HG02588 (cell line): ENCODE measurements around the gene ZBTB16.

Experiments
- ATAC-seq: cut with Tn5 transposase; IDR thresholded peaks from one replicate; pipeline ENCODE4 v1.9.1; 2021; ENCODE audit warnings: mild to moderate bottlenecking, moderate library complexity; ENCODE audit not compliant: unreplicated experiment

ZBTB16 gene

DNA sequence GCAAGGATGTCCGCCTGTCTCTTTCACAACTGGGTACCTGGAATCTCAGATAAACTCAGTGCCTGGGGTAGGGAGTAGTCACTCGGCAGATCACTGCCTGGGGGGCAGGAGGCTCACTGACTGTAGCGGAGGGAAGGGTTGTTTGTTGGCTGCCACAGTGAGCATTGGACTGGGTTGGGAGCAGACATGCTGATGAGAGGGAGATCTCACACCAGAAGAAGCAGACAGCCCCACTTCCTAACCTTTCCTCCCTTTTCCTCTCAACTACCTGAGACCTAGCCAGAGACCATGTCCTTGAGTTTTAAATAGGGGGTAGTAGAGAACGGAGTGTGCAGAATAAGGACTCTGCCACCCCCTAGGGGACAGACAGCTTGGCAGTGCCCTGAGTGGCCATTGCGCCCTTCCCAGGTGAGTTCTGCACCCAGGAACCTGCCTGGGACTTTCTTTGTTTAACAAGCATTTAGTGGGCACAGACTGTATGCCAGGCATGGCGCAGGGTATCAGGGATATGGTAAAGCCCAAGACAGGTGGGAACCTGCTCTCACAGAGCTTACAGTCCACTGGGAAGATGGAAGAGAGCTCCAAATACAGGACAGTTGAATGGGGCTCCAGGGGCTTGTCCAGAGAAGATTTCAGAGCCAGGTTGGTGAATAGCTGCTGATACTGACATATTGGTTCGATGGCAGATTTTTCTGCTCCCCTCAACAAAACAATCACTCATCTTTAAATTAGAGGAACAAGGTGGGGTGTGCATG lies 121.0 kb downstream of the ZBTB16 start:
- no peak for ATAC-seq

DNA sequence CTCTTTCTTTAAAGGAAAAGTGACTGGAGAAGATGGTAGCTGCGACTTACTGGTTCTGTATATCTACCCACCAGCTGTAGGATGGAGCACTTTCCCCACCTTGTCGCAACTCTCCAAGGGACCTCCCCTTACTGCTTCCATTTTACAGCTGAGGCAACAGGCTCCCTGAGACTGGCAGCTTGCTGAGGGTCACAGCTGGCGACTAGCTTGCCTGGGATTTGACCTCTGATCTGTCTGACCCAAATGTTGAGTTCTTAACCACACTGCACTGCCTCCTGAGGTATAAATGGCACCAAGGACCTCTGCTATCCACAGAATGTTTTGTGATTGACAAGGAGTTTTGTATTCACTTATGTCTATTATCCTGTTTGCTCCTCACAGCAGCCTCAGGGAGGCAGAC lies 121.7 kb downstream of the ZBTB16 start:
- no peak for ATAC-seq

DNA sequence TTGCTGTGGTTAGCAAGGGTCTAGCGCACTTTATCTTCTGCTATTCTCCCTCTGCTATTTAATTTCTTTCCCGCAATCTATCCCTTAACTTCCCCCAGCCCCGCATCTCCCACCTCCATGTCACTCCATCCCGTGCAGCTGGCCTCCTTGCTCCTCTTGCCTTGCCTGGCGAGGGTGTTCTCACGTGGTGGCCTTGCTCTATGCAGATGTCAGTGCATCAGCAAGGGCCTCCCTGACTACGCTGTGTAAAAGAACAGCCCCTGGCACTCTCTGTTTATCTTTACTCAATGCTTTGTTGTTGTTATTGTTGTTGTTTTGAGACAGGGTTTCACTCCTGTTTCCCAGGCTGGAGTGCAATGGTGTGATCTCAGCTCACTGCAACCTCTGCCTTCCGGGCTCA lies 122.2 kb downstream of the ZBTB16 start:
- ATAC-seq: no peak

DNA sequence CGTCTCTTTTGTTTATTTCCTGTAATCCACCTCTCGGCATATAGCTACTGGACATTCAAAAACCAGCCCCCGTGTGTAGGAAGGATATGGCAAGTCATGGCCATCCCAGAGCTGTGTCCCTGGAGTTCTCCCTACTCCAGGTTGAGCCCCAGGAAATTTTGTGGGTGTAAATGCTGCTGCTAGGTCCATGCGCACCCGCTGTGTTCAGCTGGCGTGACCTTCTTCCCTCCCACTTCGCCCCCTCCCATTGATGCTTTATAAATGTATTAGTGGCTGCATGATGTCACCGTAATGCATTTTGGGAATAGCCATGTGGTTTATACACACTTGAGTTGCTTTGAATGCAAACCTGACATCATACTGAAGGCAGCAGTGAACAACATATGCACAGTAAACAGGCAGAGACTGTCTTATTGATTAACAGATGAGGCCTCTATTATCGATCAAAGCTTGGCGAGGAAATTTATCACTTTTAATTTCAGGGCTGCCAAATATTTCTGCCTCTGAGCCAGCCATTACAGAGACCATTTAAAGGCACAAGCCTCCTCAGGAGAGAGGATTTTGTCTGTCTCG lies 123.0 kb downstream of the ZBTB16 start:
- ATAC-seq: no peak

DNA sequence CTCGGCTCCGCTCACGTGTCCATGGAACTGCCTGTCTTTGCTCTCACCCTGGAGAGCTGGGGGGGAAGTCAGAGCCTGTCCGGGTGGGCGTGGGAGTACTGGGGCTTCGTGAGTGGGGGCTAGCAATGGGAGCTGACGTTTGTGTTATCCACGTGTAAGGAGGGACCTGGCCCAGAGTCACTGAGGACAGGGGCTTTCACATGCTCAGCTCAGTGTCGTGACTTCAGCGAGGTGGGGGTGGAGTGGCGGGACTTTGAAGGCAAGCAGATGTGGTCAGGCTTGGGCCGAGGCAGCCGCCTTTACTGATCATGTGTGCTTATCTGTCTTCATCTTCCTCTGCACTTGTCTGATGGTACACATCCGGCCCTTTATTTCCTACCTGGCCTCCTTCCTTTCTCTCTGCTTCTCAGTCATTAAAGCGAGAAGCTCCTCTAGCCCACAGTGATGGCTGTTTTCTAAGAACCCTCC lies 123.6 kb downstream of the ZBTB16 start:
- no peak for ATAC-seq

DNA sequence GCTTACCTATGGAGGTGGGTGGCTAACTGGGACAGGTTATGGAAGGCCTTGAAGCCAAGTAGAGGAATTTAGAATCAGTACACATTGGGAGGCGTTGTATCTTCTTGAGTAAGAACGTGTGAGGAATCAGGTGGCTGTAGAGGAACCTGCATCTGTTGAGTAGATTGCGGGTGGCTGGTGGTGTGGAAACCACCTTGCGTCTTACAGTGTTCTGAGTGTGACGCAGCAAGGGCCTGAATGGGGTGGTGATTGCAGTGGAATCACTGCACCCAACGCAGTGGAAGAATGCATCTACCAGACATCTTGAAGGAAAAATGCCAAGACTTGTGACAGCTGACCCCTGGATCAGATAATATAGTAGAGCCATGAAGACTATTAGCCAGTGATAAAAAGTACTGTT lies 125.9 kb downstream of the ZBTB16 start:
- no peak for ATAC-seq

DNA sequence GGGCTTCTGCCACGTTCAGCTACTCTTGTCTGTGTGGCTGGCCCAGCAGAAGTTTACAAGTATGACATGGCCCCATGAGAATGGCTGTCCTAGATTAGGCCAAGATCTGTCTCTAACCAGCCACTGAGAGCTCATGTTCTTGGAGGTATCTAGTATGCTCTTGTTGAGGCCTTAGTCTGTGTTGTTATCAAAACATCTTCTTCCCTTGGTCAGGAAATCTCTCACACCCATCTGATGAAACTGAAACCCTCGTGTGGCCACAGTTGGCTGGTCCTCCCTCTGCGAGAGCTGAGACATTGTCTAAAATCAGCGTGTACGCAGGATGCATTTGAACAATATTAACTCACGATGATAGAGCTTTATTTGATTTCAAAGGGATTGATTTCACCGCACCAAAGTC lies 127.7 kb downstream of the ZBTB16 start:
- ATAC-seq: no peak

DNA sequence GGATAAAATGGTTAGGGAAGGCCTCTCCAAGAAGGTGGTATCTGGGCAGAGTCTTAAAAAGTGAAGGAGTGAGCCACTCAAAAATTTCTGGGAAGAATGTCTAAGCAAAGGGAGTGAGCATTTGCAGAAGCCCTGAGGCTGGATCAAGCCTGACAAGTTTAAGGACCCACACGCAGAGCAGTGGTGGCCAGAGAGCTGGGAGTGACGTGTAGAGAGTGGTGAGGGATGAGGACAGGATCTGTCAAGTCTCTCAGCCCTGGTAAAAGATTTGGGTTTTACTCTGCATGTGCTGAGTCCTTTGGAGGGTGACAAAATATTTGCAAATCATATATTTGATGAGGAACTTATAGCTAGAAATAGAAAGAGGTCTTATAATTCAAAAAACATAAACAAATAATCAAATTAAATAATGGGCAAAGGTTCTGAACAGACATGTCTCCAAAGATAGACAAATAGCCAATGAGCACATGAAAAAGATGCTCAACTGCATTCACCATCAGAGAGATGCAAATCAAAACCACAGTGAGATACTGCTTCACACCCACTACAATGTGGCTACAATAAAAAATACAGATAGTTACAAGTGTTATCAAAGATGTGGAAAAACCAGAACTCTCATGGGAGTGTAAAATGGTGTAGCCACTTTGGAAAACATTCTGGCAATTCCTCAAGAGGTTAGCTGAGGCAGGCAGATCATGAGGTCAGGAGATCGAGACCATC lies 129.5 kb downstream of the ZBTB16 start:
- no peak for ATAC-seq

DNA sequence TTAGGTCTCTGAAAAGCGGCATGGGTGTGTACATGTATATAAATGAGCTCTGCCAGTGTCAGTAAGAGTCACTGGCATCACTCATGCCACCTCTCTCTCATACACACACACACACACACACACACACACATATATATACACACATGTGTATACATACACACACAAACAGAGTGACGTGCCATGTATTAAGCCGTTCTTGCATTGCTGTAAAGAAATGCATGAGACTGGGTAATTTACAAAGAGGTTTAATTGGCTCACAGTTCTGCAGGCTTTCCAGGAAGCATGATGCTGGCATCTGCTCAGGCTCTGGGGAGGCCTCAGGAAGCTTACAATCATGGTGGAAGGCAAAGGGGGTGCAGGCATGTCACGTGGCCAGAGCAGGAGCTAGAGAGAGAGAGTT lies 131.1 kb downstream of the ZBTB16 start:
- no peak for ATAC-seq

DNA sequence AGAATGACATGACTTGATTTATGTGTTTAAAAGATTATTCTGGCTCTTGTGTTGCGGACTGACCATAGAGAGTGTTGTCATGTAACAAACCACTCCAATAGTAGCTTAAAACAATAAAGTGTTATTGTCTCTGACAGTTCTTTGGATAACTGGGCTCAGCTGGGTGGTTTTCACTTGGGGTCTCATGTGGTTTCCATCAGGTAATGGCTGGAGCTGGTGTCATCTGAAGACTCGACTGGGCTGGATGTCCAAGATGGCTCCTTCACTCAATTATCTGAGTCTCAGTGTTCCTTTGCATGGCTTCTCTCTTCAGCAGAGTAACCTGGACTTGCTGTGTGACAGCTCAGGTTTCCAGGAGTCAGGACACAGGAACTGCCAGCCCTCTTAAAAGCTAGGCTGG lies 132.4 kb downstream of the ZBTB16 start:
- no peak for ATAC-seq

DNA sequence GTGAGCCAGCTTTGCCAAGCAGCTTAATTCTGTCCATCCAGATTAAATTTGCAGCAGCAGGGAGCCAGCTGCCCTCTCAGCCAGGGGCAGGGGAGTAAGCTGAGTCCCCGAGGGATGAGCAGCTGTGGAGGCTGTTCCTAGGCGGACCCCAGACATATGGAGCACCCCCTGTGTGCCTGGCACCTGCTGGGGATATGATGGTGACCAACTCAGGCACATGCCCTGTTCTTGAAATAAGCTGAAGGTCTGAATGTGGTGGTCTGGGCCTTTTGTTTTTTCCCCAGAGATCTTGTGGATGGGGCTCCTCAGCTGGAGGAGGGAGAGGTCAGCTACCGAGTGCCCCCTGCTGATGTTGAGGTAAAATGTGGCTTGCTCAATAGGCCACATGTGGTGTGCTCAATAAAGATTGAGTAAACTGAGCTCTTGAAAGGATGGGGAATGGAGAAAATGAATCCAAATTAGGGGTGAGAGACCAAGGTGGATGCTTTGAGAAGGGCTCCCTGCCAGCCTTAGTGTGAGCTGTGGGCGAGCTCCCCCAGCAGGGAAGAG lies 133.4 kb downstream of the ZBTB16 start:
- no peak for ATAC-seq

DNA sequence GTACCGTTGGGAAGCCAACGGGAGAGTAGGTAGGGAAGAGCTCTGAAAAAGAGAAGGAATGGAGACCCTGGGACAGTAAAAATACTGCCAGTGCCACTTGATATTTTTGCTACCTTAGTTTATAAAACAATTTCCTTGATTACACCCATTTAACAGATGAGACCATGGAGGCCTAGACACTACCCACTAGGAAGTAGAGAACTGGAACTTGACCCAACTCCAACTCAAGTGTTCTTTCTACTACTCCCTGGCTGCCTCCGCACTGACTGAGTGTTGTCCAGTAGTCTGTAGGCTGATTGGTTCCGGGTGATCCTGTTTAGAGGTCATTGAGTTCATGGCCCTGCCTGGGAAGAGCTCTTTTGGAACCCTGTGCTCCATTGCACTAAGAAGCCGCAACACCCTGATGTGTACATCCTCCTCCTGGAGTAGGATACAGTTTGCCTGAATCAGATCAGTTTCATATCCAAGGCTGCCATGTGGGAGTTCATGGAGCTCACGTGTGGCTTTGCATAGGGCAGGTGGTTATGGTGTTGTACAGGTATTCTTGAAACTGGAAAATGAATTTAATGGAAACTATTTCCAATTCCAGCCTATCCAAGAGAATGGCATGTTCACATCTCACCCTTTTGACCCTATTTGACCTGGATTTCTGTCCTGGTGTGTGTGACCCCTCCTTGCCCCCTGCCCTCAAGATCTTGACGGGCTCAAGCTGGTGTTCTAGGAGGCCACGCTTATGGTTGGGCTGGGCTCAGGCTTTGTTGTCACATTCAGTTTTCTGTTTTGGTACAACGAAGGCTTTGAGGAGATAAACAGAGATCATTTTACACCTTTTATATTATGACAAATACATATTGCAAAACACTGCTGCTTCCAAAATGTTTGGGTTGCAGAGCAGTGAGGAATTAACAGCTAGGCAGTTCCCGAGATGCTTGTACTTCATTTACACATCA lies 134.5 kb downstream of the ZBTB16 start:
- no peak for ATAC-seq

DNA sequence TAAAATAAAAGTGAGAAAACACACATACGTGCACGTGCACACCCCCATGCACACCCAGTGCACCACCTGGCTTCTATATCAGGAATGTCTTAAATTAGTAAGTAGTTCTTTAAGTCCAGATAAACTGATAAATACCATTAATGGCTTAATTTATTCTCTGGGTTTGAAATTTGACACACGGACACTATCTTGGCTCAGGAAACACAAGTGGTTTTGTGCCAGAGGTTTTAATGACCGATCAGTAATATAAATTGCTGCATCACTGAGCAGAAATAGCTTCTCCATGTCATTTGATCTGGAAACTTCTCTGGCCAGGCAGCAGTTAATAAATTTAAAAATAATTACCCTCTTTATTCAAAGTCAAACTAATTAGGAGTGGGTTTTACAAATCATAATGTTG lies 135.2 kb downstream of the ZBTB16 start:
- ATAC-seq: no peak

DNA sequence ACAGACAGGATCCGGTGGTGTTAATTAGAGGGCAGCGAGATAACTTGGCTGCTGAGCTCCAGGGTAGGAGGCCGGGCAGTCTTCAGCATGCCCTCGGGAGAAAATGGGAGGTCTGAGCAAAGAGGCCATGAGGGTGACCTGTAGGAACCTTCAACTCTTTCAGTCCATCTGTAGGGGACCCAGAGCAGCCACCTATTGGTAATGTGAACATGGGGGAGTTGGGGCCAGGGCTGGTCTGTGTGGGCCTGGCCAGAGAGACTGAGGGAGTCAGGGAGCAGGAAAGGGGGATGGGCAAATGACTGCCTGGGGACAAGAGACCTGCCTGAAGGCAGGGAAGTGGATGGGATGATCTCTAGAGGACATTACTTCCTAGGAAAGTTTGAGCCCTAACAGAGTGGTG lies 135.6 kb downstream of the ZBTB16 start:
- ATAC-seq: no peak

DNA sequence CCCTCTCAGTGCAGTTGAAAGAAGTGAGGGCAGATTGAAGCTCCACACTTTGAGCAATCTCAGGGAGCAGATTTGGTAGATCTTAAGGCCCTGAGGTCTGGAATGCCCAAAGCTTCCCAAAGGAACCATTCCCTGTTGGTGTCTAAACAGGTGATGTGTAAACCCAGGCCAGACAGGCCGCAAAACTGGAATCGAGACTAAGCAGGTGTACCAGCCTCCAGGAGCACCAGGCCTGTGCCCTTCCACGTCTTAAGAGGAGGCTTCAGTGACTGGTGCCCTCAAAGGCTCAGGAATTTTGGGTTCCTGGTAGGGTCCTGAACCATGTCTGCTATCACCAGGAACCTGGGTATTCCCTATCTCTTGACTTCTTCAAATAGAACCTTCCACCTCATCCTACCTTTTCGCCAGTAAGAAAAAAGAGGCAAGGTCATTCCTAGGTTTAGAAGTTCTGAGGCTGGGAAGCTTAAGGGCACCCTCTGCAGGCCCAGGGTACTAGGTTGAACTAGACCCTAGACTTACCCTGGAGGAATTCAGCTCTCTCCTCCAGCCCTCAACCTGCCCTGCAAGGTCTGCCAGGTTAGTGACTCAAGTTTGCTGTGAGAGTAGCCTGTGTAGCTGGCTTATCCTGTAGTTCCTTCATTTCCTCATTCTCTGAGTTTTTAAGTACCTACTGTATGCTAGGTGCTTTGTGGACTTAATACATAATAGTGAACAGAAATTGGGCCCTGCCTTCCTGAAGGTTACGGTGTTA lies 136.6 kb downstream of the ZBTB16 start:
- no peak for ATAC-seq

DNA sequence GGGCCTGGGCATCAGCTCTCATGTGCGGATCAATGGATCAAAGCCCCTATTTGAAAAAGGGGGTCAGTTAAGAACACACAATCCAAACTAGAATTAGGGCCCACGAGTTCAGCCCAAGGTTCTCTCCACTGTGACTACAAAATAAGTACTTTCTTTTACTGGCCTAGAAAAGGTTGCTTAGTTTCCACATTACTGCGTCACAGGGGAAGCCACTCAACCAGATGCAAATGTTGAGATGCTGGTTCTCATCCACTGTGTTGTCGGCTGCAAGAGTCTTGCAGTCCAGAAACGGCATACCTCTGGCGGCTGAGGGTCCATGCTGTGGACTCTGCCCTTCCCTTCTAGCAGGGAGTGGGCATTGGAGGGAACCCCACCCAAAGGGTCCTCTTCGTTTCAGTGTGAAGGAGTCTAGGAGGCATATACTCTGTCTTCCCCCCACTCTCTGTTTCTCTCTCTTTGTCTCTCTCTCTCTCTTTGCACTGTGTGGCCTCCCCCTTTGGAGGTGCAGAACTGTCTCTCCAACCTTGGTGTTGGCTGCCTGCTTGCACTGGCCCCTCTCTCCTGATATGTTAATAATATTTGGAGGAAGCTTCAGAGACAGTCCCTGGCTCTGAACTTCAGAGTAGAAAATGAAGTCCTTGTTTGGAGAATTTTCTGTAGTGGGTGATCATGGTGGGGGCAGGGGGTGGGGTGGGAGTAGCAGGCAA lies 137.6 kb downstream of the ZBTB16 start:
- ATAC-seq: no peak

DNA sequence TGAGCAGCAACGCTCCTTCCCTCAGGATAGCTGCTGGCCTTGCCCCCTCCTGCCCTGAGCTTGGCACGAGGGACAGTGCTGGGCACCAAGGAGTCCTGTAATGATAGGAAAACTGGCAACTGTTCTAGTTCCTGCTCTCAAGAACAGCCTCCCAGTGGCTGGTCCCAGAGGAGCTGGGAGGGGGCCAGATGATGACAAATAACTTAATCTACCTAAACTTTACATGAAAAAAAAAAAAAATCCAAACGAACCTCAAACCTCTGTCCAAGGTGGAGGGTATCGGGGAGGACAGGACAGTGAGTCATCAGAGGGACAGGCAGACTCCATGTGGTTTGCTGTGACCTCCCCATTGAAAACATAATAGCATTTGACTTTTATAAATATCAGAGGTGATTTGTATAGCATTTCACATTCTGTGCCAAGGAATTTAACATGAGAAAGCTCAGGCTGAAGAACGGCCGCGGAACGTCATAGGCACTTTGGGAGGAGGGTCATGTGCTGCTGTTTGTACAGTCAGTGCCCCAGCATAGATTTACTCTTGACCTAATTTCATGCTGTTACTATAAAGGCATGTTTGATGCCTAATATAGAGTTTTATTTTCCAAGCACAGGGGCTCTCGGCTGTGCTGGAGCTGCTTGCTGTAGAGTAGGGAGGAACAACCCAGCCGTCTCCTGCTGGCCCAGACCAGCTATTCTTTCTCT lies 138.4 kb downstream of the ZBTB16 start:
- ATAC-seq: no peak

DNA sequence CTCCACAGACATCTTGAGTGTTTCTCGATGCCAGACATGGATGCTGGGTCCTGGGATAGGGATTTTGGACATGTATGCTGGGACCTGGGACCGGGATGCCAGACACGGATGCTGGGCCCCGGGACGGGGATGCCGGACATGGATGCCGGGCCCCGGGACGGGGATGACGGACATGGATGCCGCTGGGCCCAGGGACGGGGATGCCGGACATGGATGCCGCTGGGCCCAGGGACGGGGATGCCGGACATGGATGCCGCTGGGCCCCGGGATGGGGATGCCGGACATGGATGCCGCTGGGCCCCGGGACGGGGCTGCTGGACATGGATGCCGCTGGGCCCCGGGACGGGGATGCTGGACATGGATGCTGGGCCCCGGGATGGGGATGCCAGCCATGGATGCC lies 139.5 kb downstream of the ZBTB16 start:
- ATAC-seq: no peak
